Ishikawa (cell line): ENCODE results near the gene ACBD3.

Experiments
- CEBPB ChIP-seq: IDR thresholded peaks from 2 replicates; pipeline ENCODE4 v1.6.1; 2012
- CREB1 ChIP-seq: IDR thresholded peaks from 2 replicates; pipeline ENCODE4 v1.6.1; 2012; ENCODE audit warnings: low read depth
- EGR1 ChIP-seq: IDR thresholded peaks from 2 replicates; pipeline ENCODE4 v1.6.1; 2012
- EP300 ChIP-seq: IDR thresholded peaks from 2 replicates; pipeline ENCODE4 v1.6.1; 2012; ENCODE audit warnings: borderline replicate concordance
- FOXM1 ChIP-seq: IDR thresholded peaks from 2 replicates; pipeline ENCODE4 v1.6.1; 2012; ENCODE audit warnings: low read depth, borderline replicate concordance
- MAX ChIP-seq: IDR thresholded peaks from 2 replicates; pipeline ENCODE4 v1.6.1; 2012
- NFIC ChIP-seq: IDR thresholded peaks from 2 replicates; pipeline ENCODE4 v1.6.1; 2012
- RAD21 ChIP-seq: IDR thresholded peaks from 2 replicates; pipeline ENCODE4 v1.6.1; 2012; ENCODE audit warnings: low read depth
- TAF1 ChIP-seq: IDR thresholded peaks from 2 replicates; pipeline ENCODE4 v1.6.1; 2012; ENCODE audit warnings: low read depth, mild to moderate bottlenecking
- TCF12 ChIP-seq: IDR thresholded peaks from 2 replicates; pipeline ENCODE4 v1.6.1; 2012; ENCODE audit warnings: low read depth
- TEAD4 ChIP-seq: IDR thresholded peaks from 2 replicates; pipeline ENCODE4 v1.6.1; 2012
- YY1 ChIP-seq: IDR thresholded peaks from 2 replicates; pipeline ENCODE4 v1.6.1; 2012; ENCODE audit warnings: low read depth
- ZBTB7A ChIP-seq: IDR thresholded peaks from 2 replicates; pipeline ENCODE4 v1.6.1; 2012; ENCODE audit warnings: low read depth
- TF ChIP-seq, protein P1 (sequence below): IDR thresholded peaks from 2 replicates; pipeline ENCODE4 v1.6.1; 2012
- TF ChIP-seq, protein P2 (sequence below): IDR thresholded peaks from 2 replicates; pipeline ENCODE4 v1.6.1; 2012; ENCODE audit warnings: low read depth, mild to moderate bottlenecking

The ACBD3 gene

DNA sequence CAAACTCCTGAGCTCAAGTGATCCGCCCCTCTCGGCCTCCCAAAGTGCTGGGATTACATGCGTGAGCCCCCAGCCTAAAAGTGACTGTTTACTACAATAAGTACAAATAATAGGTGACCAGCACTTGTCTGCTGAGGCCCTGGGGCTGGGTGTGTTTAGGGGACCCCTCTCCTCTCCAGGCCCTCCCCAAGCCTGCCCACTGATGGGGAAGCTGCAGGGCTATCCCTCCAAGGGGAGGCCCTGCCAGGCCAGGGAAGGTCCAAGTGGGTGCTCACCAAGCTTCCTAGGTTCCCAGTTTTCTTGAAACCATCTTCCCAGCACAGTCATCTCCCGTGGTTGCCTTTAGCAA is 63.4 kb downstream of the ACBD3 start:
- no peak for TF ChIP-seq TCF12
- TF ChIP-seq MAX: no peak
- no peak for TF ChIP-seq CEBPB
- no peak for TF ChIP-seq RAD21
- no peak for TF ChIP-seq TAF1
- no peak for TF ChIP-seq EGR1
- no peak for TF ChIP-seq TEAD4
- TF ChIP-seq FOXM1: no peak
- TF ChIP-seq CREB1: no peak
- no peak for TF ChIP-seq NFIC
- TF ChIP-seq ZBTB7A: no peak
- TF ChIP-seq, protein P1, sequence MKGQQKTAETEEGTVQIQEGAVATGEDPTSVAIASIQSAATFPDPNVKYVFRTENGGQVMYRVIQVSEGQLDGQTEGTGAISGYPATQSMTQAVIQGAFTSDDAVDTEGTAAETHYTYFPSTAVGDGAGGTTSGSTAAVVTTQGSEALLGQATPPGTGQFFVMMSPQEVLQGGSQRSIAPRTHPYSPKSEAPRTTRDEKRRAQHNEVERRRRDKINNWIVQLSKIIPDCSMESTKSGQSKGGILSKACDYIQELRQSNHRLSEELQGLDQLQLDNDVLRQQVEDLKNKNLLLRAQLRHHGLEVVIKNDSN: no peak
- no peak for TF ChIP-seq EP300
- TF ChIP-seq YY1: no peak
- TF ChIP-seq, protein P2, sequence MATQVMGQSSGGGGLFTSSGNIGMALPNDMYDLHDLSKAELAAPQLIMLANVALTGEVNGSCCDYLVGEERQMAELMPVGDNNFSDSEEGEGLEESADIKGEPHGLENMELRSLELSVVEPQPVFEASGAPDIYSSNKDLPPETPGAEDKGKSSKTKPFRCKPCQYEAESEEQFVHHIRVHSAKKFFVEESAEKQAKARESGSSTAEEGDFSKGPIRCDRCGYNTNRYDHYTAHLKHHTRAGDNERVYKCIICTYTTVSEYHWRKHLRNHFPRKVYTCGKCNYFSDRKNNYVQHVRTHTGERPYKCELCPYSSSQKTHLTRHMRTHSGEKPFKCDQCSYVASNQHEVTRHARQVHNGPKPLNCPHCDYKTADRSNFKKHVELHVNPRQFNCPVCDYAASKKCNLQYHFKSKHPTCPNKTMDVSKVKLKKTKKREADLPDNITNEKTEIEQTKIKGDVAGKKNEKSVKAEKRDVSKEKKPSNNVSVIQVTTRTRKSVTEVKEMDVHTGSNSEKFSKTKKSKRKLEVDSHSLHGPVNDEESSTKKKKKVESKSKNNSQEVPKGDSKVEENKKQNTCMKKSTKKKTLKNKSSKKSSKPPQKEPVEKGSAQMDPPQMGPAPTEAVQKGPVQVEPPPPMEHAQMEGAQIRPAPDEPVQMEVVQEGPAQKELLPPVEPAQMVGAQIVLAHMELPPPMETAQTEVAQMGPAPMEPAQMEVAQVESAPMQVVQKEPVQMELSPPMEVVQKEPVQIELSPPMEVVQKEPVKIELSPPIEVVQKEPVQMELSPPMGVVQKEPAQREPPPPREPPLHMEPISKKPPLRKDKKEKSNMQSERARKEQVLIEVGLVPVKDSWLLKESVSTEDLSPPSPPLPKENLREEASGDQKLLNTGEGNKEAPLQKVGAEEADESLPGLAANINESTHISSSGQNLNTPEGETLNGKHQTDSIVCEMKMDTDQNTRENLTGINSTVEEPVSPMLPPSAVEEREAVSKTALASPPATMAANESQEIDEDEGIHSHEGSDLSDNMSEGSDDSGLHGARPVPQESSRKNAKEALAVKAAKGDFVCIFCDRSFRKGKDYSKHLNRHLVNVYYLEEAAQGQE: no peak

DNA sequence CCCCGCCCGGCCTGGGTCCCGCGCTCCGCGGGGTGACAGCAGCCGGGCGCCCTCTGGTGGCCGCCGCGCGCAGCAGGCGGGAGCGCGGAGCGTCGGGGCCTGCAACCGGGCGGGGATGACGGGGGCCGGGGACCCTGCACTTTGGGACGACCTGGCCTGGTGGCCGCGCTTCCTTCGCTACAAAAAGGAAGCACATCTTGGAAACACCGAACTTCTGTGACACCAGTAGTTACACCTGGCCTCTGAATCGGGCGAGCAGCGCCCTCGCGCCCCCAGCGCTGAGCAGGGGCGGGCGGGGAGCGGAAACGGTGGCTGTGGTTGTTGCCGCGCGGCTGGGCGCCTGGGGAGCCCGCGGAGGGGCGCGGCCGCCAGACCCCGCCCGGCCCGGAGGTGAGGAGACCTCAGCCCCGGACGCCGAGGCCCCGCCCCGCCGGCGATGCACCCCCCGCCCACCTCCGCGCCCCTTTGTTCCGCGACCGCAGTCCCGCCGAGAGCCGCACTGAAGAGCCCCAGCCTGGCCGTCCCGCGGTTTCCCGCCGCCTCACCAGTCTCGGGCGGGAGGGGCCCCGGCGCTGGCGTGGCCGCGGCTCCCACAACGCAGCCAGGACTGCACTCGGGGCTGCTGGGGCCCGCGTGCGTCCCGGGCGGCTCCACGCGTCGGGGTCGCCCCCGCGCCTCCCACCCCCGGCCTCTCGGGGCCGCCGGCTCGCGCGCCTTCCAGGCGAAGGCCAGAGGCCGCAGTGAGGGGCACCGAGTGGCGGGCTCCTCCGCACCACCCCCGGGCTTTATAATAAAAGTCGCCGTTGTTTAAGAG is 64.7 kb downstream of the ACBD3 start:
- TF ChIP-seq RAD21: peak; percentile 63; the same call in 1 of the 2 replicates
- TF ChIP-seq TEAD4: 0 out of 2 replicates have a peak, but pooled peaks have one; percentile 6
- peak; percentile 8; the same call in 1 of the 2 replicates for TF ChIP-seq EP300
- TF ChIP-seq ZBTB7A: peak; percentile 95
- TF ChIP-seq TAF1: no peak; the same call in 1 of the 2 replicates
- no peak for TF ChIP-seq CEBPB
- peak; percentile 61; the same call in 1 of the 2 replicates for TF ChIP-seq MAX
- TF ChIP-seq TCF12: no peak; the same call in 1 of the 2 replicates
- no peak for TF ChIP-seq YY1
- no peak for TF ChIP-seq CREB1
- TF ChIP-seq, protein P1: no peak
- no peak for TF ChIP-seq NFIC

DNA sequence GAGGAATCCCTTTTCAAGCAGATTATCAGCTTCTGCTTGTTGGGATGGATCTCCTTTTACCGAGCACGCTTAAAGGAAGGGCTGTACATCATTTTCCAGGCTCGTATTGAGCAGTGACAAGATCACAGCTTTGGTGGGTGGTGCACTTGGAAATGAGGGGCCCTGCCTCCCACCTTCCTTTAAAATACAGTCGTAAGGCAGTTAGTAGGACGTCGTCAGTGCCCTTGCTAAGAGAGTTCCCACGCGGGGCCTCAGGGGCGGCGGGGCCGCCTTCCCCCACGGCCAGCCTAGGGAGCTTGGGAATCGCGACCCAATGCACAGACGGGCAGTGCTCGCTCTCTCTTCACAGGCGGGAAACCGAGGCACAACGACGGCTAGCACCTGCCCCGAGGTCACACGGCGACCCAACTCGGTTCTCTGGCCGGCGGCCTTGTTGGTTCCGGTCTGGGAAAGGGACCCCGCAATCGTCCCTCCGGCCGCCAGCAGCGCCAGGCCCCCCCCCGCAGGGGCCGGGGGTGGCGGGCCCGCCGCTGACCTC is 65.4 kb downstream of the ACBD3 start:
- TF ChIP-seq CEBPB (no peak), FOXM1 (no peak), MAX (no peak; the same call in 1 of the 2 replicates), CREB1 (no peak), EP300 (no peak), TAF1 (no peak), YY1 (no peak), EGR1 (no peak), RAD21 (no peak), TEAD4 (no peak), NFIC (no peak), ZBTB7A (no peak)
- TF ChIP-seq, protein P2: no peak
- TF ChIP-seq, protein P1: no peak

DNA sequence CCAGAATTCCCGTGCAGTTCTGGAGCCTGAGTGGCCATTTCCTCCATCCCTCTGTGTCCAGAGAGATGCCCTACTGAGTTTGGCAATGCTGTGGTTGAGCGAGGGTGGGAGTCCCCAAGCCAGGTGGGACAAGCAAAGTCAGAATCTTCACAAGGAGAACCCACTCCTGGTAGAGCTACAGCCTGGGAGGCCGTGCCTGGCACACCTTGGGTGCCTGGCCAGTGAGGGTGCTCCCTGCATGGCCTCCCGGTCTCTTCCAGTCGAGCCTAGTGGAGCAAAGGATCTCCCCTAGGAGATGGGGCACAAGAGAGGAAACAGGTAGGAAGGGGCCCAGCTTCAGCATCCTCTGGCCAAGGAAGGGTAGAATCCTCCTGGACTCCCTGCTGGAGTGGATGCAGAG is 66.1 kb downstream of the ACBD3 start:
- TF ChIP-seq EGR1: no peak
- TF ChIP-seq ZBTB7A: no peak
- no peak for TF ChIP-seq FOXM1
- TF ChIP-seq YY1: no peak
- TF ChIP-seq, protein P1: no peak
- no peak for TF ChIP-seq RAD21
- no peak for TF ChIP-seq EP300
